MM.1S (cell line): Measurements from ENCODE around the gene DAAM1.

Experiments
- DNase-seq: peaks from one replicate; pipeline ENCODE4 v3.0.0-alpha.2; 2015
- H2AFZ ChIP-seq: fragments of 300-600 bp; sonication (generic); 2 replicates; pipeline ENCODE4 v1.6.0; 2016; ENCODE audit warnings: antibody characterized with exemption, low read length
- H3F3A ChIP-seq: fragments of 300-600 bp; sonication (generic); 2 replicates; pipeline ENCODE4 v1.6.1; 2016; ENCODE audit warnings: mild to moderate bottlenecking, antibody characterized with exemption, low read length, moderate library complexity, mixed read lengths; ENCODE audit not compliant: insufficient read depth
- H3K27ac ChIP-seq: fragments of 300-600 bp; sonication (generic); 2 replicates; pipeline ENCODE4 v1.5.1; 2016; ENCODE audit warnings: mild to moderate bottlenecking, low read length
- H3K27me3 ChIP-seq: fragments of 300-600 bp; sonication (generic); replicated peaks from 2 replicates; pipeline ENCODE4 v1.6.0; 2016; ENCODE audit warnings: low read length; ENCODE audit not compliant: insufficient read depth
- H3K36me3 ChIP-seq: fragments of 300-600 bp; sonication (generic); replicated peaks from 2 replicates; pipeline ENCODE4 v1.6.1; 2016; ENCODE audit warnings: mild to moderate bottlenecking, low read length, mixed read lengths; ENCODE audit not compliant: insufficient read depth
- H3K4me1 ChIP-seq: fragments of 300-600 bp; sonication (generic); 2 replicates; pipeline ENCODE4 v1.6.1; 2016; ENCODE audit warnings: low read length, mixed read lengths
- H3K4me2 ChIP-seq: fragments of 300-600 bp; sonication (generic); 2 replicates; pipeline ENCODE4 v1.6.0; 2016; ENCODE audit warnings: low read depth, low read length
- H3K4me3 ChIP-seq: fragments of 300-600 bp; sonication (generic); 2 replicates; pipeline ENCODE4 v1.5.1; 2016; ENCODE audit warnings: low read length, mixed read lengths
- H3K79me2 ChIP-seq: fragments of 300-600 bp; sonication (generic); 2 replicates; pipeline ENCODE4 v1.6.1; 2016; ENCODE audit warnings: mixed run types, low read length, mixed read lengths
- H3K9ac ChIP-seq: fragments of 300-600 bp; sonication (generic); 2 replicates; pipeline ENCODE4 v1.6.1; 2016; ENCODE audit warnings: low read length, mixed read lengths
- H3K9me2 ChIP-seq: fragments of 300-600 bp; sonication (generic); replicated peaks from 2 replicates; pipeline ENCODE4 v1.6.1; 2016; ENCODE audit warnings: mild to moderate bottlenecking, low read length, mixed read lengths; ENCODE audit not compliant: insufficient read depth
- H3K9me3 ChIP-seq: fragments of 300-600 bp; sonication (generic); replicated peaks from 2 replicates; pipeline ENCODE4 v1.6.1; 2016; ENCODE audit warnings: mild to moderate bottlenecking, low read length, mixed read lengths; ENCODE audit not compliant: insufficient read depth
- H4K20me1 ChIP-seq: fragments of 300-600 bp; sonication (generic); 2 replicates; pipeline ENCODE4 v1.6.1; 2016; ENCODE audit warnings: mild to moderate bottlenecking, low read length, moderate library complexity, mixed read lengths; ENCODE audit not compliant: insufficient read depth
- CTCF ChIP-seq: fragments of 300-600 bp; sonication (generic); IDR thresholded peaks from 2 replicates; pipeline ENCODE4 v1.5.1; 2016; ENCODE audit warnings: antibody characterized with exemption, low read length, mixed read lengths
- EZH2 ChIP-seq: fragments of 300-600 bp; sonication (generic); optimal IDR thresholded peaks from 2 replicates; pipeline ENCODE3; 2017; ENCODE audit warnings: low read depth, mild to moderate bottlenecking, antibody characterized with exemption, low read length, mixed read lengths
- EZH2phosphoT487 ChIP-seq: fragments of 300-600 bp; sonication (generic); IDR thresholded peaks from 2 replicates; pipeline ENCODE4 v1.6.1; 2018; ENCODE audit warnings: antibody characterized with exemption, low read length

Gene DAAM1

GRCh38 chr14:59292028-59292427, 103.6 kb downstream of the DAAM1 start:
- H3K79me2 ChIP-seq = no peaks in the 10 kb centered on the region
- H3K4me2 ChIP-seq = no peak overlapping the region
- no peaks in the 10 kb centered on the region for H3K36me3 ChIP-seq
- no peak for DNase-seq
- H3K27ac ChIP-seq = no peak overlapping the region
- no peak for TF ChIP-seq EZH2
- TF ChIP-seq CTCF = no peak
- no peak for TF ChIP-seq EZH2phosphoT487
- H3K27me3 ChIP-seq = no peaks in the 10 kb centered on the region
- H3F3A ChIP-seq = no peaks in the 10 kb centered on the region
- H3K4me1 ChIP-seq = peaks cover 7% of the 10 kb centered on the region
- H3K9me2 ChIP-seq = no peaks in the 10 kb centered on the region
- H3K9me3 ChIP-seq = no peaks in the 10 kb centered on the region
- no peak overlapping the region for H3K4me3 ChIP-seq
- H2AFZ ChIP-seq = no peak overlapping the region
- H3K9ac ChIP-seq = no peak overlapping the region
- H4K20me1 ChIP-seq = no peaks in the 10 kb centered on the region

- no peaks in the 10 kb centered on the region for H3K9me3 ChIP-seq
- H3K27ac ChIP-seq = no peak overlapping the region
- H3K9me2 ChIP-seq = no peaks in the 10 kb centered on the region
- no peak overlapping the region for H3K4me3 ChIP-seq
- H3K36me3 ChIP-seq = no peaks in the 10 kb centered on the region
- H2AFZ ChIP-seq = no peak overlapping the region
- H4K20me1 ChIP-seq = no peaks in the 10 kb centered on the region
- no peak for DNase-seq
- H3K27me3 ChIP-seq = no peaks in the 10 kb centered on the region
- peaks cover 14% of the 10 kb centered on the region for H3K4me1 ChIP-seq
- no peak overlapping the region for H3K4me2 ChIP-seq
- no peak overlapping the region for H3K9ac ChIP-seq
- no peaks in the 10 kb centered on the region for H3F3A ChIP-seq
- H3K79me2 ChIP-seq = no peaks in the 10 kb centered on the region
- no peak for TF ChIP-seq EZH2
- no peak for TF ChIP-seq EZH2phosphoT487
- no peak for TF ChIP-seq CTCF
Observed at GRCh38 chr14:59292921-59293534, 104.6 kb downstream of the DAAM1 start.

DNA sequence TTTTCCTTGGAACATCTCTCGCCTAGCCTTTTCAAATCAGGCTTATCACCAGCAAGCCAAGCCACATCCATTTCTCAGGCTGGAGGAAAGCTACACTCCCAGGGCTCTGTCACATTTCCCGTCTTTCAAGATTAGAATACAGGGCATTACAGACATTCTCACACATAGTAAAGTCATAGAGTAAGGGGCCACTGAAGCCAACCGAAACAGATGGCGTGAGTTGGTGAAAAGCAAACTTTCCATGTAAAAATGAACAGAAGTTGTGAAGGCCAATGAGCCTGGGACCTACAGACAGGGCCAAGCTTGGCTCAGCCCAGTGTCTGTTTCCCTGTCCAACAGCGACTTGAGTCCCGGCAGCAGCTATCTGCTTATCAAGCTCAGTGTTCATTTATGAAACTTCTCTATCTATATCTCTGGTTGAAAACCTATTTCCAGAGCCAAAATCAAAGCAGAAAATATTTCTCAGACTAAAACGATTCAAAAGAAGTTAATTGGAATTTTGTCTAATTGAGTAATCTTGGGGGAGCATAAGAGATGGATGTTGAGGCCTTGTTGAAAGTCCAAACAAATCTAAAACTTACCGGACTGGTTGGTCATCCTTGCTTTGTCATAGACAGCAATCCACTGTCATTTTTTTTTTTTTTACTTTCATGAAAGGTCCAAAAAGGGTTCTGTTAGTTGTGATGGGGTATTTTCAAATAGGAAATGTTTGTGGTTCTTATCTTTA, 105.6 kb downstream of the DAAM1 start:
- H3K4me2 ChIP-seq = no peak overlapping the region

More for the DNA sequence above, 105.6 kb downstream of the DAAM1 start:
- no peaks in the 10 kb centered on the region for H3K9me3 ChIP-seq
- no peaks in the 10 kb centered on the region for H4K20me1 ChIP-seq
- H3K27me3 ChIP-seq = no peaks in the 10 kb centered on the region
- TF ChIP-seq CTCF = no peak
- TF ChIP-seq EZH2 = no peak
- TF ChIP-seq EZH2phosphoT487 = no peak
- H3K79me2 ChIP-seq = no peaks in the 10 kb centered on the region
- H3K4me3 ChIP-seq = no peak overlapping the region
- no peaks in the 10 kb centered on the region for H3K9me2 ChIP-seq
- no peaks in the 10 kb centered on the region for H3K36me3 ChIP-seq
- no peak for DNase-seq
- no peak overlapping the region for H3K9ac ChIP-seq
- H3K27ac ChIP-seq = no peak overlapping the region
- H2AFZ ChIP-seq = no peak overlapping the region
- peaks cover 15% of the 10 kb centered on the region for H3K4me1 ChIP-seq
- H3F3A ChIP-seq = no peaks in the 10 kb centered on the region
